ENCODE measurements around the gene DPYD. TPM values are rescaled to one million over a fixed set of nuclear protein-coding genes. Genes with fewer than 3 reads are reported as not detected.

The DPYD gene
- total and polyA plus RNA-seq, 4 donors, result 3.7 to 25.5 (median 10.6) TPM

- no peak for DNase-seq (ENCODE audit: low read depth in 4 of 6, low spot score in 6 of 6)
- no peaks in the 10 kb centered on the region for H3K36me3 ChIP-seq (ENCODE audit: control insufficient read depth, insufficient read depth, low read length)
- H3K27me3 ChIP-seq (ENCODE audit: control insufficient read depth, insufficient read depth, low read length), result no peaks in the 10 kb centered on the region
- no peak overlapping the region for H3K4me3 ChIP-seq (ENCODE audit: low read depth, low read length)
- no peak overlapping the region for H3K27ac ChIP-seq (ENCODE audit: low read depth, low read length)
- peaks cover 2% of the 10 kb centered on the region for H3K9me3 ChIP-seq (ENCODE audit: control insufficient read depth, insufficient read depth, low read length)
- H3K4me1 ChIP-seq (ENCODE audit: control insufficient read depth, insufficient read depth, low read length), result no peaks in the 10 kb centered on the region
Measured at GRCh38 chr1:97893844-97894243, 27.0 kb downstream of the DPYD start.

GRCh38 chr1:97886199-97886598, 34.6 kb downstream of the DPYD start:
- no peak overlapping the region for H3K27ac ChIP-seq (ENCODE audit: low read depth, low read length)
- no peaks in the 10 kb centered on the region for H3K9me3 ChIP-seq (ENCODE audit: control insufficient read depth, insufficient read depth, low read length)
- 100% methylated on average over 1 of the region's 1 CpG for WGBS (ENCODE audit: insufficient coverage)
- H3K4me1 ChIP-seq (ENCODE audit: control insufficient read depth, insufficient read depth, low read length), result no peaks in the 10 kb centered on the region
- H3K4me3 ChIP-seq (ENCODE audit: low read depth, low read length), result no peak overlapping the region
- H3K36me3 ChIP-seq (ENCODE audit: control insufficient read depth, insufficient read depth, low read length), result no peaks in the 10 kb centered on the region
- no peaks in the 10 kb centered on the region for H3K27me3 ChIP-seq (ENCODE audit: control insufficient read depth, insufficient read depth, low read length)
- DNase-seq (ENCODE audit: low read depth in 4 of 6, low spot score in 6 of 6), result no peak

GRCh38 chr1:97883823-97884222, 37.0 kb downstream of the DPYD start:
- Histone ChIP-seq H3K36me3 (ENCODE audit: control insufficient read depth, insufficient read depth, low read length) (no peaks in the 10 kb centered on the region), H3K27me3 (ENCODE audit: control insufficient read depth, insufficient read depth, low read length) (no peaks in the 10 kb centered on the region), H3K4me3 (ENCODE audit: low read depth, low read length) (no peak overlapping the region), H3K27ac (ENCODE audit: low read depth, low read length) (no peak overlapping the region), H3K9me3 (ENCODE audit: control insufficient read depth, insufficient read depth, low read length) (no peaks in the 10 kb centered on the region), H3K4me1 (ENCODE audit: control insufficient read depth, insufficient read depth, low read length) (no peaks in the 10 kb centered on the region)
- WGBS (ENCODE audit: insufficient coverage), result no CpG with 5 or more reads among the region's 1 CpG
- no peak for DNase-seq (ENCODE audit: low read depth in 4 of 6, low spot score in 6 of 6)

- DNase-seq (ENCODE audit: low read depth in 4 of 6, low spot score in 6 of 6), result no peak
- WGBS (ENCODE audit: insufficient coverage), result no CpG with 5 or more reads among the region's 2 CpGs
- H3K27me3 ChIP-seq (ENCODE audit: control insufficient read depth, insufficient read depth, low read length), result no peaks in the 10 kb centered on the region
- H3K4me1 ChIP-seq (ENCODE audit: control insufficient read depth, insufficient read depth, low read length), result no peaks in the 10 kb centered on the region
- H3K27ac ChIP-seq (ENCODE audit: low read depth, low read length), result no peak overlapping the region
- H3K9me3 ChIP-seq (ENCODE audit: control insufficient read depth, insufficient read depth, low read length), result no peaks in the 10 kb centered on the region
- H3K36me3 ChIP-seq (ENCODE audit: control insufficient read depth, insufficient read depth, low read length), result no peaks in the 10 kb centered on the region
- no peak overlapping the region for H3K4me3 ChIP-seq (ENCODE audit: low read depth, low read length)
Measured at GRCh38 chr1:97877307-97877706, 43.5 kb downstream of the DPYD start.

GRCh38 chr1:97875996-97876395, 44.8 kb downstream of the DPYD start:
- H3K27ac ChIP-seq (ENCODE audit: low read depth, low read length), result no peak overlapping the region

GRCh38 chr1:97870589-97870988, 50.2 kb downstream of the DPYD start:
- Histone ChIP-seq H3K4me1 (ENCODE audit: control insufficient read depth, insufficient read depth, low read length) (no peaks in the 10 kb centered on the region), H3K36me3 (ENCODE audit: control insufficient read depth, insufficient read depth, low read length) (no peaks in the 10 kb centered on the region), H3K4me3 (ENCODE audit: low read depth, low read length) (no peak overlapping the region), H3K9me3 (ENCODE audit: control insufficient read depth, insufficient read depth, low read length) (no peaks in the 10 kb centered on the region), H3K27me3 (ENCODE audit: control insufficient read depth, insufficient read depth, low read length) (no peaks in the 10 kb centered on the region), H3K27ac (ENCODE audit: low read depth, low read length) (no peak overlapping the region)
- DNase-seq (ENCODE audit: low read depth in 4 of 6, low spot score in 6 of 6), result peak in 2 of 6 donors; percentile 17 to 66
- WGBS (ENCODE audit: insufficient coverage), result 30% methylated on average over 3 of the region's 7 CpGs

More at GRCh38 chr1:97875996-97876395, 44.8 kb downstream of the DPYD start:
- Histone ChIP-seq H3K27me3 (ENCODE audit: control insufficient read depth, insufficient read depth, low read length) (no peaks in the 10 kb centered on the region), H3K4me3 (ENCODE audit: low read depth, low read length) (no peak overlapping the region), H3K36me3 (ENCODE audit: control insufficient read depth, insufficient read depth, low read length) (no peaks in the 10 kb centered on the region), H3K4me1 (ENCODE audit: control insufficient read depth, insufficient read depth, low read length) (no peaks in the 10 kb centered on the region), H3K9me3 (ENCODE audit: control insufficient read depth, insufficient read depth, low read length) (no peaks in the 10 kb centered on the region)
- no peak for DNase-seq (ENCODE audit: low read depth in 4 of 6, low spot score in 6 of 6)
- WGBS (ENCODE audit: insufficient coverage), result 100% methylated on average over 2 of the region's 3 CpGs

- no peaks in the 10 kb centered on the region for H3K9me3 ChIP-seq (ENCODE audit: control insufficient read depth, insufficient read depth, low read length)
- DNase-seq (ENCODE audit: low read depth in 4 of 6, low spot score in 6 of 6), result no peak
- no peaks in the 10 kb centered on the region for H3K27me3 ChIP-seq (ENCODE audit: control insufficient read depth, insufficient read depth, low read length)
- no peak overlapping the region for H3K4me3 ChIP-seq (ENCODE audit: low read depth, low read length)
- no peak overlapping the region for H3K27ac ChIP-seq (ENCODE audit: low read depth, low read length)
- no CpG with 5 or more reads among the region's 2 CpGs for WGBS (ENCODE audit: insufficient coverage)
- no peaks in the 10 kb centered on the region for H3K36me3 ChIP-seq (ENCODE audit: control insufficient read depth, insufficient read depth, low read length)
- H3K4me1 ChIP-seq (ENCODE audit: control insufficient read depth, insufficient read depth, low read length), result no peaks in the 10 kb centered on the region
Measured at GRCh38 chr1:97869441-97869840, 51.4 kb downstream of the DPYD start.

GRCh38 chr1:97867127-97867526, 53.7 kb downstream of the DPYD start:
- Histone ChIP-seq H3K4me3 (ENCODE audit: low read depth, low read length) (no peak overlapping the region), H3K4me1 (ENCODE audit: control insufficient read depth, insufficient read depth, low read length) (no peaks in the 10 kb centered on the region), H3K9me3 (ENCODE audit: control insufficient read depth, insufficient read depth, low read length) (no peaks in the 10 kb centered on the region), H3K36me3 (ENCODE audit: control insufficient read depth, insufficient read depth, low read length) (no peaks in the 10 kb centered on the region), H3K27me3 (ENCODE audit: control insufficient read depth, insufficient read depth, low read length) (no peaks in the 10 kb centered on the region), H3K27ac (ENCODE audit: low read depth, low read length) (no peak overlapping the region)
- DNase-seq (ENCODE audit: low read depth in 4 of 6, low spot score in 6 of 6), result no peak
- no CpG with 5 or more reads among the region's 4 CpGs for WGBS (ENCODE audit: insufficient coverage)

- H3K36me3 ChIP-seq (ENCODE audit: control insufficient read depth, insufficient read depth, low read length), result no peaks in the 10 kb centered on the region
- H3K27me3 ChIP-seq (ENCODE audit: control insufficient read depth, insufficient read depth, low read length), result no peaks in the 10 kb centered on the region
- DNase-seq (ENCODE audit: low read depth in 4 of 6, low spot score in 6 of 6), result no peak
- 90% methylated on average over 2 of the region's 5 CpGs for WGBS (ENCODE audit: insufficient coverage)
- H3K27ac ChIP-seq (ENCODE audit: low read depth, low read length), result no peak overlapping the region
- no peak overlapping the region for H3K4me3 ChIP-seq (ENCODE audit: low read depth, low read length)
- no peaks in the 10 kb centered on the region for H3K9me3 ChIP-seq (ENCODE audit: control insufficient read depth, insufficient read depth, low read length)
- H3K4me1 ChIP-seq (ENCODE audit: control insufficient read depth, insufficient read depth, low read length), result no peaks in the 10 kb centered on the region
Measured at GRCh38 chr1:97864615-97865014, 56.2 kb downstream of the DPYD start.

GRCh38 chr1:97853221-97853620, 67.6 kb downstream of the DPYD start:
- Histone ChIP-seq H3K9me3 (ENCODE audit: control insufficient read depth, insufficient read depth, low read length) (no peaks in the 10 kb centered on the region), H3K27ac (ENCODE audit: low read depth, low read length) (no peak overlapping the region), H3K4me1 (ENCODE audit: control insufficient read depth, insufficient read depth, low read length) (no peaks in the 10 kb centered on the region), H3K36me3 (ENCODE audit: control insufficient read depth, insufficient read depth, low read length) (no peaks in the 10 kb centered on the region), H3K27me3 (ENCODE audit: control insufficient read depth, insufficient read depth, low read length) (no peaks in the 10 kb centered on the region), H3K4me3 (ENCODE audit: low read depth, low read length) (no peak overlapping the region)
- DNase-seq (ENCODE audit: low read depth in 4 of 6, low spot score in 6 of 6), result no peak
- no CpG with 5 or more reads among the region's 1 CpG for WGBS (ENCODE audit: insufficient coverage)
